Activated CD8-positive, alpha-beta memory T cell treated with anti-CD3 and anti-CD28 coated beads for 24 hours (primary cell): ENCODE results near the gene OPN1MW.
"Not testable (repeated sequence)": the region's sequence is repeated elsewhere in the genome, so short reads cannot be mapped to it uniquely, and the experiment has no call there.

ENCODE experiments used
- DNase-seq: peaks from one replicate; pipeline ENCODE4 v3.0.0-alpha.2; 2020

OPN1MW gene

DNA sequence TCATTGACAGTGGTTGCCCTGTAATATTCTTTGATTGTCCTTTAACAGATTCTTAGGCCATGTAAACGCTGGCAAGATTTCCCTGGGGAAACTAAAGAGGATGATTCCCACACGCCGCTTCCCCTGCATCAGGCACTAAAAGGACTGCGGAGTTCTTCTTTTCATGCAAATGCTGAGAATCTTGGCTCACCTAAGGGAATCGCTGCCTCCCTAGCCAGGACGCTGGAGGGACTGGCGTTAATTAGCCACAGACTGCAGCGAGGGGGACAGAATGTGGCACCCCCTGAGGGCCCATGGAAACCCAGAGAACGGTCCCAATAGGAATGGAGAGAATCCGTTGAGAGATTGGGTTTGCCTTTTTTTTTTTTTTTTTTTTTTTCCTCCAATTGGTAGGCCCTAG lies 29.1 kb downstream of the OPN1MW start:
- not testable (repeated sequence) for DNase-seq

DNA sequence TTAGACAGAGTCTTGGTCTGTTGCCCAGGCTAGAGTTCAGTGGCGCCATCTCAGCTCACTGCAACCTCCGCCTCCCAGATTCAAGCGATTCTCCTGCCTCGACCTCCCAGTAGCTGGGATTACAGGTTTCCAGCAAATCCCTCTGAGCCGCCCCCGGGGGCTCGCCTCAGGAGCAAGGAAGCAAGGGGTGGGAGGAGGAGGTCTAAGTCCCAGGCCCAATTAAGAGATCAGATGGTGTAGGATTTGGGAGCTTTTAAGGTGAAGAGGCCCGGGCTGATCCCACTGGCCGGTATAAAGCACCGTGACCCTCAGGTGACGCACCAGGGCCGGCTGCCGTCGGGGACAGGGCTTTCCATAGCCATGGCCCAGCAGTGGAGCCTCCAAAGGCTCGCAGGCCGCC lies 37.1 kb downstream of the OPN1MW start, which contains the start of gene OPN1MW2:
Gene OPN1MW2, plus strand, starts transcription at position 301 of the 400 bp plus-strand sequence. Its CDS starts 60 bp downstream, at position 361.
- DNase-seq, result not testable (repeated sequence)

DNA sequence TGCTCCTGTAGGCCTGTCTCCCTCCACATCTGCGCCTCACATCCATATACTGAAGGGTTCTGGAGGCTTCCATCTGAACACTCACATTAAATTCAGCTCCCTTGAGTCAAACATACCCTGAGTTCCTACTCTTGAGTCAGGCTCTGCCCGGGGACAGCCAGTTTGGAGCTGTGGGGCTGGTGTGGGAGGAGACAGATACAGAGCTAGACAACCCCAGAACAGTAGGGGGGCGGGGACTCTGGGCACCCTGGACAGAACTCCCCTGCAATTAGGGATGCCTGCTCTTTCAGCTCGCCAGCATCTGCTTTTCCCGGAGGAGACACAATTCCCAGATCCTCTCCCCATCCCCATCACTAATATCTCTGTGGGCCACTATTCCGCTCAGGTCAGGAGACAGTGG lies 42.9 kb downstream of the OPN1MW start:
- not testable (repeated sequence) for DNase-seq

DNA sequence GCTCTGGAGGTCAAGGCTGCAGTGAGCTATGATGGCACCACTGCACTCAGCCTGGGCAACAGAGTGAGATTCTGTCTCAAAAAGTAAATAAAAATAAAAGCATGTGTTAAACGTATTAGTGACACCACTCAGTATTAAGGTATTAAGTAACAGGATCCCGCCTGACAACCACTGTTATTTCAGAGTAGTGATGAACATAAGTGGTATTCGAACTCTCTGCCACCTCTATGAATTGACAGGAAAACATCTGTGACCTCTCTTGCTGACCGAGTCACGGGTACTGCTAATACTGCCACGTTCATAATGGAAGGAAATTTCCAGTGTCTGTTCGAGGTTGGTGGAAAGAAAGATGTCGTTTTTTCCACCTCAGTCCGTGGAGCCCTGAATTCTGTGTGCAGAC lies 44.3 kb downstream of the OPN1MW start:
- DNase-seq, result not testable (repeated sequence)

DNA sequence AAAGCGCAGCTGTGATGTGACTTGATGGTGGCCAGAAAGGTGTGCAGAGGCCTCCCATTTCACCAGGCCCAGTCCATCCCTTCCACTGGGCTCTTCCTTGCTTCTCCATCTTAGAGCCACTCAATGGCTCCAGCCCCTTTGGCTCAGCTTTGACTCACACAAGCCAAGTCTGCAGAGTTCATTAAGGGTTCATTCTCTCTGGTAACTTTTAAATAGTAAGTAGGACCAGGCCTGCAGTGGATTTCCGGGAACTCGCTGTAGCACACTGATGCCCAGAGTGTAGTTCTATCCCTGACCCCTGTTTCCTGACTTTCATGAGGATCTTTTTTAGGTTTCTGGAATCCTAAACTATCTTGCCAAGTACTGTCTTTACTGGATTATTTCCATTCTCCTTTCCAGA lies 49.0 kb downstream of the OPN1MW start:
- not testable (repeated sequence) for DNase-seq

DNA sequence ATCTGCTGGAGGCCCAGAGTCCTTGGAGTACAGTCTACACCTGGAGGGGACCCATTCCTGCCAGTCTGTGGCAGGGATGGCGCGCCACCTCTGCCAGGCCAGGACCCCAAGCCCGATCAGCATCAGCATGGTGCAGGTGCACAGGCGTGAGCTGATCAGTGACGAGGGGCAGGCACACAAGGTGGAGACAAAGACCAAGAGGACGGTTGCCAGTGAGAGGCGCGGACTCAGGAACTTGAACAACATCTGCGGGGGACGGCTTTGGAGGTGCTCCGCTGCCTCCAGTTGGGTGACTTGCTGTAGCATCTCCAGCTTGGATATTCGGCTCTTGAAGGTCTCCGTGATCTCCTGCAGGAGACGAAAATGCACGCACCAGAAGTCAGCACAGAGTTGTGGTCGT lies 51.2 kb downstream of the OPN1MW start:
- DNase-seq, result not testable (repeated sequence)

DNA sequence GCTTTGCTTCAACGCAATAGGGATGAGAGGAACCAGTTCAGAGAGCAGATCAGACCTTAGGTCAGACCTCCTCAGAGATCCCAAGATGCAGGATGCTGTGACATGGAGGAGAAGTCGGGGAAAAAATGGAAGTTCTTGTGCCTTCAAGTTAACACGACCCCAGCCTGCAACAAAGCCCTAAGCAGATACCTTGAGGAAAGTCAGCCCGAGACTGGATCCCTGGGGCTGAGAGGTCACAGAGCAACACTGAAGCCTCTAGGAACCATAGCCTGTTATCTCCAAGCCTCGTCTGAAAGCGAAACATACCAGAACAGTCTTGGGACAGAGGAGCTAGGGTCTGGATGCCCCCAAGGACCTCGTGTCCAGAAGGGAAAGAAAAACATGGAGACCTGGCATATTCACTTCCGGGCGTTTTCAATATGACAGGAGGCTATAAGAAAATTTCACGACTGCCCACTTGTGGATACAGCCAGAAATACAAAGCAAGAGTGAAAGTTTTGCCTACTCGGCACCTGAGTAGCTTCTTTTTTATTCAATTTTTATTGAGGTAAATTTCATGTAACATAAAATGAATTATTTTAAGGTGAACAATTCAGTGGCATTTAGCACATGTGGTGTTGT lies 56.7 kb downstream of the OPN1MW start:
- DNase-seq, result not testable (repeated sequence)

DNA sequence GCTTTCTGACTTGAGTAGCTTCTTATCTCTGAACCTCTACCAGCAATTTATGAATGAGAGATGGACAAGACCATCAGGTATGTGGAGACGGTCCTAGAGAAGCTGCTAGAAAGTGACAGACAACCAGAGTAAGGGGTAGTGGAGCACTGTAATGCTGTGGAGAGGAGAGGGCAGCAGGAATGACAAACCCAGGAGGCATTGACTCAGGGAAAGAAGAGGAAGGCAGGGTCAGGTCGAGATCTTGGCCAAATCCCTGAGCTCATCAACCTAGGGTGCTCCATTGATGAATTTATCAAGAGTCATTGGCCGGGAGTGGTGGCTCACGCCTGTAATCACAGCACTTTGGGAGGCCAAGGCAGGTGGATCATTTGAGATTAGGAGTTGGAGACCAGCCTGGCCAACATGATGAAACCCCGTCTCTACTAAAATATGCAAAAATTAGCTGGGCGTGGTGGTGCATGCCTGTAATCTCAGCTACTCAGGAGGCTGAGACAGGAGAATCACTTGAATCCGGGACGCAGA lies 57.6 kb downstream of the OPN1MW start:
- not testable (repeated sequence) for DNase-seq
